GM21528 (cell line): ENCODE measurements around the gene RAB28.

Experiments
- ATAC-seq: cut with Tn5 transposase; IDR thresholded peaks from one replicate; pipeline ENCODE4 v1.9.1; 2021; ENCODE audit warnings: mild to moderate bottlenecking, moderate library complexity; ENCODE audit not compliant: unreplicated experiment, low FRiP score

RAB28 gene

GRCh38 chr4:13484122-13484748 is at the start of gene RAB28:
Gene RAB28 (minus strand): TSS chr4:13484340.
- ATAC-seq: peak; percentile 99

DNA sequence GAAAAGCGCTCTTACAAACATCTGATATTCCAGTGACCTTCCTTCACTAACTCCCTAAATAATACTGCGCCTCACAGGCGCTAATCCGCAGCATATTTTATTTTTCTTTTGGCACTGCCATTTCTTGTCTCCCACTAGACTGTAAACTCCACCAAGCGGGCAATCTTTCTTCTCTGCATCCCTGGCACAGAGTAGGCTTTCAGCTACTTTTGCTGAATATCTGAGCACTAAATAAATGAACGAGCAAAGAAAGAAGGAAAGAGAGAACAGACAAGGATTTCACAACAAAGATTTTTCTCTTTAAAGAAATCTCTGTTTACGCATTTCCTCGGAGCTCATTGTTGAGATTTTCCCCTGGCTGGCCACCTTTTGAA is 47.5 kb upstream of the RAB28 start:
- ATAC-seq: no peak

- no peak for ATAC-seq
These were observed 46.9 kb upstream of the RAB28 start for GRCh38 chr4:13530823-13531624.

GRCh38 chr4:13529128-13529919 is 45.2 kb upstream of the RAB28 start:
- no peak for ATAC-seq

DNA sequence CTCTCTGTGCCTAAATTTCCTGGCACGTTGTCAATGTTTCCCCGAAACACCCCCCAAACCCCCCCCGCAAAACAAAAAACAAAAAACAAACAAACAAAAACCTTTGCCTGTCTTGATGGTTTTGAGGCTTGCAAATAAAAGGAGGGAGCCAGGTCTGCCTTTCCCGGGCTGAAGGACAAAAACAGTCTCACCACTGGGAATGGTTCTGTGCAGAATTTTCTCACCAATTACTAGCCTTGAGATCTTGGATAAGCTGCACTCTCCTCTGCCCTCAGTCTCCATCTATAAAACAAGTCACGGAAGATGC is 44.6 kb upstream of the RAB28 start:
- ATAC-seq: no peak

GRCh38 chr4:13527981-13528820 is 44.1 kb upstream of the RAB28 start:
- ATAC-seq: peak; percentile 88

DNA sequence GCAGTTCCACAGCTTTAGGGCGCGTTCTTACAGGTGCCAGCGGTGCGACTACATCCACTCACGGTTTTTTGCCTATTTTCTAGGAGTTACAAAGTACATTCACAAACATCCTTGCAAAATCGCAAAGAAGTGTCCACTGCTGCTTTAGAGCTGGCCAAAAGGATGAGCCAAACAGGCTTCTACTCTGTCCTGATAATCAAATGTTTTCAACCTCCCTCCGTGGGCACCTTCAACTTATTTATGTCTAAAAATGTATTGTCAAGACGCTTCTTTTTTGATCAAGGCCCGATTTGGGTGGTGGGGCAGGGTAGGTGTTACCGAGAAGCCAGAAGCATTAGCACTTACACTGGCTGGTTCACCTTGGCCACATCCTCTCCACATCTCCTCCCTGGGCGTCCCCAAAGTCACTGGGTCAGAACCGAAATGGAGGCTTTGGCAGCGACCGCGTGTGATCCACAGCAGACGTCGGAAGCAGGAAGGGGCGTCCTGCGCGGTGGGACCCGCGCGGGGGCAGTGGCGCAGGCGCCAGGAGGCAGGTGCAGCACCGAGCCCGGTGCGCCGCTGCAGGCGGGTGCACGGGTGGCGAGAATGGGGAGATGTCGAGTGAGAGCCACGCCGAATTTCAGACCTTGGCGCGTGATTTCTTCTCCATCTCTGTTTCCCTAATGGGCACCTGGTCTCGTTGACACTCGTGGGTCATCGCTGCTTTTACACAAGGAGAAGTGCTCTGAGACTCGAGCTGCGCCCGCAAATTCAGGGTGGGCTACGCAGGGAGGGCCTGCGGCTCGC is 43.2 kb upstream of the RAB28 start:
- ATAC-seq: no peak

DNA sequence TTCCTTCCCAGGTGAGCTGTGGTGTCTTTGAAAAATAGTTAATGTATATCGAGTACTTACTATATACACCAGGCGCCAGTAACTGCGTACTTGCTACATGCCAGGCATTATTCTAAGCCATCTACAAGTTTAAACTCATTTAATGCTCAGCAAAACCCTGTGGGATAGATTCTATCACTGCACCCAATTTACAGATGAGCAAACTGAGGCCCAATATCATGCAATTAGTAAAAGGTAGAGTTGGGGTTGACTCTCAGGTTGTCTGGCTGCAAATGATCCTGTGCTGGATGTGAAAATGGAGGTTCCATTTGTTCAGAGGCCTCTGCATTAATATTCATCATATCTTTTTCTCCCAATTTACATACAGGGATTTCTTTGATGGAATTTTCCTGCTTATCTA is 42.5 kb upstream of the RAB28 start:
- no peak for ATAC-seq

DNA sequence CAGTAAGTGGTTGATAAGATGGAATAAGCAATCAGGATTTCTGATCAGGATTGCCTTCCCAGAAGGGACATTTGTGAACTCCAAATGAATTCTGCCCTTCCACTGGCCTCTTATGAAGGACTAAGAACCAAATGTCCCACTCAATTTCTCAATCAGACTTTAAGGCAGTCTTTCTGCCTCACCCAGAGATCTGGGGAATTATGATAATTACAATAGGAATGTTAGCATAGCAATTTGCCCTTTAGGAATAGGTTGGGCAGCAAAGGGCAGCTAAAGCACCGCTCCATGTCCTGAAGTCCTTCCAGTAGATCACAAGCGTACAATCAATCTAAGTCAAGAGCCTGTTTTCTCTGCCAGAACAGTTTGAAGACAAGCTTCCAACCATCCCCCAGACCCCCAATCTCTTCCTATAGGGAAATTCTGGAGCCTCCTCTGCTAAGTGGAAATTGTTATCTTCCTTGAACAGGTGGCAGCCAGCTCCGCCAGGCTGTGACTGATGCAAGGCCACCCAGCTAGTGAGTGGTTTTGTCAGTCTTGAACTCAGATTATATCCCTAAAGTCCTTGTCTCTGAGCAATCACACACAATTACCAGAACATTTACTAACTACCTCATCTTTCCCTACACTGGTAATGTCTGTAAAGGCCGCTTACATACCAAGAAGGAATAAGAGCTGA is 41.6 kb upstream of the RAB28 start:
- no peak for ATAC-seq

DNA sequence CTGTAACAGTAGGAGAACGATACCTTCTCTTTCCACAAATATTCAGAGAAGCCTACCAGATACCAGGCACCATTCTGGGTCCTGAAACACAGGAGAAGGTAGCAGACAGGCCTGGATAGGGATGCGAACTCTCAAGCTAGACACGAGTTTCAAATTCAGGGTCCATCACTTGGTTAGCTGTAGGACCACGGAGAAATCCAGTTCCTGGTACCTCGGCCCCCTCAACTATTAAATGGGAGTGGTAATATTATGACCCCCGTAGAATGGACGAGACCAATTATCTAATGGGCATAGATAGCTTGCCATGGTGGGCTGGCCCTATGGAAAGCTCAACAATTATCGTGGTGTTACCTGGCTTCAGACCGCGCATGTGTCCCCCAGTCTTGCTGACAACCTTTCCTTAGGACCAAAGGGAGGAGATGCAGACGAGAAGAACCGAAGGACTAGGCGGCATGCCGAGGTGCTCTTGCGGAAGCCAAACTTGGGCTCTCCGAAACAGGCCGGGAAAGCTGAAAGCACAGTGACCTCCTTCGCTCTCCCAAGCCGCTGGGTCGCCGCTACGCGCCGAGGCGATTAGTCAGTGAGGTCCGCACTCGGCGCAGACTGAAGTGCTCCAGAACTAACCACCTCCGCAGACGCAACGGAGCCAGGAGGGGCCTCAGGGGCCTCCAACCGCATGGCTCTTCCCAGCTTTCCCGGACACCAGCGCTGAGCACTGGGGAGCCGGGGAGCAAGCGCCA is 40.5 kb upstream of the RAB28 start:
- no peak for ATAC-seq

DNA sequence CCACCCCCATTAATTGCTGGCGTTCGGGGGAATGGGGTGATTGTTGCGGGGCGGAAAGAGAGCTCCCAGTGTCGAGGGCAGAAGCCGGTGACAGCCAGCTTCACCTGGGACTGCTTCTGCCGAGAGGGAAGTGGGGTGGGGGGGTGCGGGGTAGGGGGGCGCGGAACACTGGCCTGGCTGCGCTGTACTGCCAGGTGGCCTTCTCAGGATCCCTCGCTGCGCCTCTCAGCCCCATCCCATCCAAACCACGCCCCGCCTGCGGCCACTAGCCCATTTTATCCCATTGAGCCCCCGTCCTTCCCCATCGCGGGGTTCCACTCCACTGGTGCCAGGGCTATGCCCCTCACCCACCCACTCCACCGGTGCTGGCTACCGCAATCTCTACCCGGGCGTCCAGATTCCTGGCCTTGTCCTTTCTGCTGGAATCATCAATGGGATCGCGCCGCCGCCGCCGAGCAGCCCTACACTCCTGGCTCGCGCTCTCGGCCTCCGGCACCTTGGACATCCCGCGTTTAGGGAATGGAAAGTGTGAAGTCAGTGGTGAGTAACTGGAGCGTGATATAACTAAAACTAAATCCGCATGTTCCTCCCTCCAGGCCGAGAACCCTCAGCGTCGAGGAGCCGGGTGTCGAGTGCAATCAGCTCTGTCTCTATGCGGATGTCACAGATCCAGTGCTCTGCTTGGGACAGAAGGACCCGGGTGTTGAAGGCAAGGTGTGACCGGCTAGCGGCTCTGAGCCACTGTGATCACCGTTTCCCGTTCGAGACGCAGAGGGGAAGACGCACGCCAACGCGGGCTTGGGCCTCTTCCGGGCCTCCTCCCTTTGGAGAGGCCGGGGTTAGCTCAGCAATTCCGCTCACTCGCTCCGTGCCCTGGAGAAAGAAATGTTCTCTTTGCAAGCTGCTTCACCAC is 39.7 kb upstream of the RAB28 start:
- ATAC-seq: no peak

DNA sequence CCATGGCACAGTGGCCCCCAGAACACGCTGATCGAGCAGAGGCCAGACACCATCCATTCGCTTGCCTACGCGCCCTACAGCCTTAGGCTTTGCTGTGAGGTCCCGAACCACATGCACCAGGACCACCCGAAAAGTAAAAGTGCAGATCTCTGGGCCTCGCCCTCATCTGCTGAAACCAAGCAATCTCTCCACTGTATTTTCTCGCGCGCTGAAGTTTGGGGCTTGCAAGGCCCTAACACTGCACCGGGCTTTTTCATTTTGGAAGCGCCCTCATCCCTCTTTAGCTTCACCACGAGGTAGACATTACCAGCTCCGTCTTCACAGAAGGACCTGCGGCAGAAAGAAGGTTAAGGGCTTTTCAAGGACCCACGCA is 39.0 kb upstream of the RAB28 start:
- no peak for ATAC-seq

- ATAC-seq: no peak
These were observed 38.4 kb upstream of the RAB28 start for GRCh38 chr4:13522282-13523104.

GRCh38 chr4:13521047-13521446 is 36.9 kb upstream of the RAB28 start:
- ATAC-seq: no peak

DNA sequence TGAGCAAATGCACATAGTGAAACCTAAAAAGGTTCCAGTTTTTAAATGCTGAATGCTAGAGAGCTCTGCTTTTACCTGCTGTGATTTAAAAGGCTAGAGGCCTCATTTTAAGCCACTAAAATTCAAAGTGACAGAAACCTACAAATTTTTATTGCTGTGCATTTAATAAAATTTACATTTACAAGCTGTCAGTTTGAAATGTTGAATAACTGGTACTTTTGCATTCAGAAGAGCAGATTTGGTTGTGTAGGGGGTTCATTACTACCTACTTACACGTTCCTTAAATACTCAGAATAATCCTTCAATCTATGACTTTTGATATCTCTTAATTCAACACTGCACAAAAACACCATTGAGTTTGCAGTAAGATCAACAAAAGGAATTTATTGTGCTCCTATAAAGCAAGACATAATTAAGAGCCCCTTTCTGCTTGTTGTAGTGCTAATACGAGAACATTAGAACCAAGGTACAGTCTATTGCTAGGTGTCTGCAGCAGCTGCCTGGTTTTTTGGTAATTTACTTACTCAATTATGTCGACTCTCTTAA is 32.2 kb upstream of the RAB28 start:
- no peak for ATAC-seq

GRCh38 chr4:13515268-13515667 is 31.1 kb upstream of the RAB28 start:
- ATAC-seq: no peak

DNA sequence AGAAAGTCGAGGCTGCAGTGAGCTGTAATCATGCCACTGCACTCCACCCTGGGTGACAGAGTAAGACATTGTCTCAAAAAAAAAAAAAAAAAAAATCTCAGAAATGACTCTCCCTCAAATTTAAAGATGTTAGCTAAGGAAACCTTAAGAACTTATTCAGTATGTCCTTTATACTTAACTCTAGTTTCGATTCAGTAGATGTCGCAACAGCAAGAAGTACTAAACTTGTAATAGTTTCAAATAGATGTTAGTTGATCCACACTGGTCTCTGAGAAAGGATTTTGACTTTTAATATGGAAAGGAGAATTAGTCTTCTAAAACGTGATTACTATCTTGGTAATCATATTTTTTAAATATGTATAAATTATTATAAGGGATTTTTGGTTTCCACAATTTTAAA is 30.6 kb upstream of the RAB28 start:
- ATAC-seq: no peak
